ENCODE results near the gene U2AF2.
A peak's percentile ranks its signal among the peaks of the same experiment; 100 is the strongest.

The U2AF2 gene

DNA sequence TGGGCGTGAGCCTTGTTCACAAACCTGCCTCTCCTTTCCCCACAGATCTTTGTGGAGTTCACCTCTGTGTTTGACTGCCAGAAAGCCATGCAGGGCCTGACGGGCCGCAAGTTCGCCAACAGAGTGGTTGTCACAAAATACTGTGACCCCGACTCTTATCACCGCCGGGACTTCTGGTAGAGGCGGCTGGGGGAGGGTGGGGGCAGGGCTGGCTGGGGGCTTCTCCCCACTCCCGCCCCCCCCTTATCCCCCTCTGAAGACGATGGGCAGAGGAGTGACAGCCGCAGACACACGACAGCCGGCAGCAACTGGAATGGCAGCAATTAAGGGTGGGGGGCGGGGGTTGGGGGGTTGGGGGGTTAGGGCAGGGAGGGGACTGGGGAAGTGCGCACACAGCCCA is 19.1 kb downstream of the U2AF2 start:
- DNase-seq, result no peak

DNA sequence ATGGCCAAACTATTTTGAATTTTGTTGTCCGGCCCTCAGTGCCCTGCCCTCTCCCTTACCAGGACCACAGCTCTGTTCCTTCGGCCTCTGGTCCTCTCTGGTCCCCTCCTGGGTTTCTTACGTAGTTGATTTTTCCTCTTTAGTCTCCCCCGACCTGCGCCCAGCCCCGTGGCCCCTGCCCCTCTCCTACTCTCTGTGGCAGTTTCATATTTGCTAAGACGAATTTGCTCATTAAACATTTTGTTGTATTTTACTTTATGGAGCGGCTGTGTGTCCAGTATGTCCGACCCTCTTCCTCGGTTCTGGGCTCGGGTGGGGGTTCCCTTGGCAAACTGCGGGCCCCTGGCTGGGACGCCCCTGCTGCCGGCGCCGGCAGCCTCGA is 19.6 kb downstream of the U2AF2 start:
- no peak for DNase-seq

DNA sequence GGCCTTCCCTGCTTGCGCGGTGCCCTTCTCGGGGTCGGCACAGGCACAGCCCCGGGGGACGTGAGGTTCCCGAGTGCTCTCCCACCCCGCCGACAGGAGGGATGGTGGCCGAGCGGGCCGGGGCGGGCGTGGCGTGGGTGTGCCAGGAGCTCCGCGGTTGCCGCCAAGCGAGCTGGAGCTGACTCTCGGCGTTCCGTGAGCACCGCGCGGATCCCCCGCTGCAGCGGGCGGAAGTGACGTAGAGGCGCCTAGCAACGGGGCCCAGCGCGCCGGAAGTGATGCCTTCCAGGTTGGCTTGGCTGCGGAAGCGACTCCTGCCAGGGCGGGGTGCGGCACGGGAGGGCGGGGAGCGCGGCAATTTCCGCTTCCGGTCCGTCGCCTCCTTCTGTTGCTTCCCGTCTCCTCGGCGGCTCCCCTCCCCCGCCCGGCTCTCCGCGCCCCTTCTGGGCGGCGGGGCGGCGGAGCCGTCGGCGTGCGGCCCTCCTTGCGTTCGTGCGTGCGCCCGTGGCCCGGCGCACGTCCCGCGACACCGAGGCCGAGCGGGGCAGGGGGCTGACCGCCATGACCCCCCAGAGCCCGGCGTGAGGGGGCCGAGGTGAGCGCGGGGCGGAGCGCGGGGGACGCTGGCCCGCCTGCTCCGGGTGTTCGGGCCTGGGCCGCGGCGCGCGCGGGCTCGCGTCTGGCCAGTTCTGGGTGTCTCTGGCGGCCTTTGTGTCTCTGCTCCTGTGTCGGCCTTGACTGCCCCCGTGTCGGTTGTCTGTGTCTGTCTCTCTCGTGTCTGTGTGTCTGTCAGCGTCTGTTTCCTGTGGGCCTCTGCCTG is 20.2 kb downstream of the U2AF2 start, which contains the start of gene EPN1:
Gene EPN1 (plus strand): TSS at position 386 of the 820 bp plus-strand sequence. CDS start 3,402 bp downstream, outside the sequence.
- peak; percentile 67 to 97 (median 92) for DNase-seq

DNA sequence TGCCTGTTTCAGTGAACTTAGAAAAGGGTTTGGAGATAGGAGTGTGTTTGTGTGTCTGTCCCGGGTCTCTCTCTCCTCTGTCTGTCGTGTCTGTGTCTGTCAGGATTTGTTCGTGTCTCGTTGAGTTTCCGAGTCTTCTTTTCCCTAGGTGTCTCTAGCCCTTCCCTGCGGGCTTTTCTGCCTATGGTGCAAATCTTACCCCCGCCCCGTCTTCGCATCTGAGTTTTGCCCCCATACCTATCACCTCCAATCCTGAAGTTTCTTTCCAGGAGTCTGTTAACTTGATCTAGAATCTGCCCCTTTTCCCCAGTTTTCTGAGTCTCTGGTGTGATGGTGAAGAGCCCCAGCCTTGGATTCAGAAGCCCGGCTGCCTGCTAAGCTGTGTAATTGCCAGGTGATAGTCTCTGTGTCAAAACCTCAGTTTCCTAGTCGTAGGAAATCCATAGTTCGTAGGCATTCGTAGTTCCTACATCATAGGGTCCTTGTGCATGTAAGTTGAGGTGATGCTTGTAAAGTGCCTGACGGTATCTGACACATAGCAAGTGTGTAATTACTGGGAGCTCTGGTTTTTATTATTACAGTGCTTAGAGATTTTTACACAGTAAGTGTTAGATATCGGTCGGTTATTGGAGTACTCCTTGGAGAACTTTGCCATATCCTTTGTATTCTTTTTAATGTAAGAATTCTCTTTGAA is 21.0 kb downstream of the U2AF2 start:
- no peak for DNase-seq

DNA sequence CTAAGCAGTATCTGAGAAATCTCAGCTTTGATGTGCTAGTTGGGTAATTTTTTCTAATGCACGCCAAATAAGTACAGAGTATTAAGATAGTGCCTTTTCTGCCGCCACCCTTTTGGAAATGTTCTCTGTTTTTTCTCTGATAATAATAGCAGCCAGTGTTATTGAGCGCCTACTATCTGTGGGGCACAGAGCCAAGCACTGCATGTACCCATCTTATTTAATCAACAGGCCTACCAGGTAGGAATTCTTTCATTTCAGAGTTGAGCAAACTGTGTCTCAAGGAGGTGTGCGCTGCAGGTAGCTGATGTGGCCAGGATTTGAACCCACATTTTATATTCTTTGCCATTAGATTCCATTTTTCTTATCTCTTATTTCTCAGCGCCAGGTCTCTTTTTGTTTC is 21.5 kb downstream of the U2AF2 start:
- peak in 1 of 56 donors; percentile 4 for DNase-seq

DNA sequence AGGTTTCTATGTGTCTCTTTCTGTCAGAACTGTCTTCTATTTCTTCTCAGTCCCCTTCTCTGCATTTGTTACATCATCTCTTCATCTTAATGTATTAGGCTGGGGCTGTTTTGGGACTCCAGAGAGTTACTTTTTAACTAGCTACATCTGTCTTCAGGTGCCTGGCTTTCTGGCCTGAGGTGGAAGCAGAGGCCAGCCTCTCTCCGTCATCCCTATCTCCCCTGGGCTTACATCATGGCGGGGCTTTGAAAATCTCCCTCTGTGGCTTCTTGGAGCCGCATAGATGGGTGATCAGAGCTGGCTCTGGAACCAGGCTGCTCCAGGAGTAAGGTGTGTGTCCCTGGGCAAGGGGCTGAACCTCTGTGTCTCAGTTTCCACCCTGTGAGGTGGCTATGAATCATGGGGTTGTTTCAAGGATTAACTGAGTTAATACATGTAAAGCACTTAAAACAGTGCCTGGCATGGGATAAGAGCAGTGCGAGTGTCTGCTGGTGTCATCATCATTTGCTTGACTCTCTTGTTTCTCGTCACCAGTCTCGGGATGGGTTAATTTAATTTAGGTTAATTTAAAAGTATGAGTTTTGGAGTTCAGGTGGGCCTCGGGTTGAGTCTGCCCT is 22.2 kb downstream of the U2AF2 start:
- DNase-seq, result no peak

DNA sequence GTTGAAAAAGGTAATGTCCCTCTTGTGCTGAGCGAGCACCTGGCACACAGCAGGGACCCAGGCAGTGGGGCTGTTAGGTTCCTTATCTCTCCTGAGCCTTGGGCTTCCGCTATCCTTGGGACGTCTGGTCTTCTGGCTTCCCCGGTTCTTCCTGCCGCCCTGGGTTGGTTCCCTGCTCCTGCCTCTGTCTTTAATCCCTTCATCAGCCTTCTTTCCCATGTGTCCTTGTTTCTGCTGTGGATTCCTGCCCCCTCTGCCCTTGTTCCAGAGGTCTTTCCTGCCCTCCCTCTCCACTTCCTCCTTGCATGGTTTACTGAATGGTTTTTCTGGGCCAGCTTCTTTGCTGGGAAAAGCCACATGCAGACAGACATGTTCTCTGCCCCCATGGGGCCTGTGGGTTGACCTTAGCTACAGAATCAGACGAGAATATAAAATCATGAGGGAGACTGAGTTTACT is 22.8 kb downstream of the U2AF2 start:
- no peak for DNase-seq

DNA sequence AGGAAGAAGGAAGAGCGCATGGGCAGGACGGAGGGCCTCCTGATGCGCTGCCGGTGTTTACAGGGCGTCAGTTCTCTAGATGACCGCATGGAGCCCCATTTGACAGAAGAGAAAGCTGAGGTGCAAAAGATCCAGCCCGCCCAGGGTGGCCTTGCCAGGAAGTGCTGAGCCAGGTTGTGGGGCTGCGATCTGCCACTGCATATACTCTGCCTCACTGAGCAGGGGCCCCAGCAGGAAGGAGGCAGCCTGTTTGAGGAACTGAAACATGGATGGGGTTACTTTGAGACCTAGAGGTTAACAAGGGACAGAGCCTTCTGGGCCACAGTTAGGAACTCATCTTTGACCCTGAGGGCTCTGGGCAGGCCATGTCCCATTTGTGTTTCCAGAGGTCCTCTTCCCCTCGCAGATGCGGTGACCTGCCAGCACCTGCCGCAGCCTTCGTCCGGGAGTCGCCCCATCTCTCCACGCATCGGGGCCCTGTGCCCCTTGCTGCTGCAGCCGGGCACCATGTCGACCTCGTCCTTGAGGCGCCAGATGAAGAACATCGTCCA is 23.4 kb downstream of the U2AF2 start:
- DNase-seq, result peak in 20 of 56 donors; percentile 1 to 37 (median 18)

DNA sequence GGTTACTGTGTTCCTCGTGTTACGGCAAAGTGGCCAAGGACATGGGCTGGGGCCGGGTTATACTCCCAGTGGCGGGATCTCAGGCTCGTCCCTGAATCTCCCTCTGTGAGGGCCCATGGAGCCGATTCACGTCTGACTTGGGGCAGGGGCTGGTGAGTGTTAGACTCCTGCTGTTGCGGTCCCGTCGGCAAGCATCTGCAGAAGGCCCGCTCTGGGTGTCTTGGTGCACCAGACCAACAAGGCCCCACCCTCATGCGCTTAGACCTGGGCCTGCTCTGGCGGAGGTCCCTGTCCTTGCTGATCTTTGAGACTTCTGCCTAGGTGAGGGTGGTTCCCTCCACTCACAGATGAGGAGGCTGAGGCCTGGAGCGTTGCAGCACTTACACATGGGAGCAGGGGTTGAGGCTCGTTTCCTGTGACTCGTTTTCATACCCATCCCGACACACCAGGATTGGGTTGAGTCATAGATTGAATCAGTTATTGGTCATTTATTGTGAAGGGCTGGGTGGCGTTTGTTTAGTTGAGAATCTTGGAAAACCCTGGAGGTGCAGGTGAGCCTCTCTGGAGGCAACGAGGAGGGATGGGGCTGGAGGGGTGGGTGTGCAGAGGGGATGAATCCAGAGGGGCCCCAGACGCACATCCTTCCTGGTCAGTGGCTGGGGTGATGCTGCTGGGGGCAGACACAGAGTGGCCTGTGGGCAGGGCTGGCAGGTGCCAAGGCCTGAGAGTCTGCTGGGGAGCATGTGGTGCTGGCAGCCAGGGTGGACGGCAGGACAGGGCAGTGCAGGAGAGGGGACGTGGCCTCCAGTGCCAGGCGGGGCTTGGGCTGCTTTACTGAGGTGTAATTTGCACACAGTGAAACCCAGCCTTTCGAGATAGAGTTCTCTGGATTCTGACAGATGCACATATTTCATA is 24.8 kb downstream of the U2AF2 start:
- DNase-seq, result no peak

DNA sequence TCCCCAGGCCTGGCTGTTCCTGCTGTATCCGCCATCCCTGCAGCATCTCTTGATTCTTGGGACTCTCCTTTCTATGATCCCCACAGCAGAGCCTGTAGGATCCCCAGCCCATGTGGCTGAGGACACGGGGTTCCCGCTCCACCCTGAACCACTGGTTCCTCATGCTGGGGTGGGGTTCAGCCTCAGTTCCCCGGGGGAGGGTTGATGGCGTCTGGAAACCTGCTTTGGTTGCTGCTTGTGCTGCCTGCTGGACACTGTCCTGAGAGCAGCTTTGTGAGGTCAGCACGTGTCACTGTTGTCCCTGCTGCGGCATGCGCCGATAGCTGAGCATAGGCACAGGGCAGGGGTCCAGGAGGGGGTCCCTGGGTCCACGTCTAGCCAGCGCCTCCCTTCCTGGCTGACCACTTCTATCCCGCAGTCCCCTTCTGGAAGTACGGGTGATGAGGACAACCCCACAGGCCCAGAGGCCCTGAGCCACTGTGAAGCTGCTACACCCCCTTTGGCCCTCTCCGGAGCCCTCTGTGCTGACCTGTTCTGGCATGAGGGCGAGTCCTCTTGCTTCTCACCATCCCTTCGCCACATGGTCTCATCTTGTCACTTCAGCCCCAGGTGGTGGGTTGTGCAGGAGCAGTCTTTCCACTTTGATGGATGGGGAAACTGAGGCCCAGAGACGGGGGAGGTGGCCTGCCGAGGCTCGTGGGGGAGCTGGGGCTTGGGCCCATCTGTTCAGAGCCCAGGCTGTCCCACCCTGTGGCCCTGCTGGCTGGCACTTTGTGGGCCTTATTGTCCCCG is 25.7 kb downstream of the U2AF2 start:
- no peak for DNase-seq

DNA sequence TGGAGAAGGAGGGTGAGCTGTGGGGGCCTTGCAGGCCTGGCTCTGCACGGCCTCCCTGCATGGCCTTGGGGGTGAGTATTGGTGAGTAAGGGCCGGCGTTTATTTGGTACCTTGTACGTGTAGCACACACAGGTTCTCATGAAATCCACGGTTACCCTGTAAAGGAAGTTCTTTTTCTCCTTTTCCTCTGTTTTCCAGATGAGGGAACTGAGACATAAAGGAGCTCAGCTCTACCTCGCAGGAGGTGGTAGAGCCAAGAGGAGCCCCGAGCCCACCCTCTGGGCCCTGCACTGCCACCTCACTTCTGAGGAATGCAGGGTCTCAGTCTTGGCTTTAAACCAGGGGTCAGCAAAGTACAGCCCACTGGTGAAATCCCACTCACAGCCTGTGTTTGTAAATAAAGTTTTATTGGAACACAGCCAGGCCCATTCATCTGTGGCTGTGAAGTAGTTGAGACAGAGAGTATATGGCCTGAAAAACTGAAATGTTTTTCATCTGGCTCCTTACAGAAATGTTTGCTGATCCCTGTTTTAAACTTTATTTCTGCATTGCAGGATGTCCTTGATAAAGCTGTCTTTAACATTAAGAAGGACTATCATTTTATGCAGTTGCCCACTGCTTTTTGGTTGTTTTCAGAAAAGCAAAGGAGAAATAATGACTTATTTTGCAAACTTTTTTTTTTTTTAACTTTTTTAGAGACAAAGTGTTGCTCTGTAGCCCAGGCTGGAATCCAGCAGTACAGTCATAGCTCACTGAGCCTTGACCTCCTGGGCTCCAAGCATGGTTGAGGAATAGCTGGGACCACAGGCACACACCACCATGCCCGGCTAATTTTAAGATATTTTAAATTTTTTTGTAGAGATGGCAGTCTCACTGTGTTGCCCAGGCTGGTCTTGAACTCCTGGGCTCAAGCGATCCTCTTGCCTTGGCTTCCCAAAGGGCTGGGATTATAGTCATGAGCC is 26.6 kb downstream of the U2AF2 start:
- no peak for DNase-seq

DNA sequence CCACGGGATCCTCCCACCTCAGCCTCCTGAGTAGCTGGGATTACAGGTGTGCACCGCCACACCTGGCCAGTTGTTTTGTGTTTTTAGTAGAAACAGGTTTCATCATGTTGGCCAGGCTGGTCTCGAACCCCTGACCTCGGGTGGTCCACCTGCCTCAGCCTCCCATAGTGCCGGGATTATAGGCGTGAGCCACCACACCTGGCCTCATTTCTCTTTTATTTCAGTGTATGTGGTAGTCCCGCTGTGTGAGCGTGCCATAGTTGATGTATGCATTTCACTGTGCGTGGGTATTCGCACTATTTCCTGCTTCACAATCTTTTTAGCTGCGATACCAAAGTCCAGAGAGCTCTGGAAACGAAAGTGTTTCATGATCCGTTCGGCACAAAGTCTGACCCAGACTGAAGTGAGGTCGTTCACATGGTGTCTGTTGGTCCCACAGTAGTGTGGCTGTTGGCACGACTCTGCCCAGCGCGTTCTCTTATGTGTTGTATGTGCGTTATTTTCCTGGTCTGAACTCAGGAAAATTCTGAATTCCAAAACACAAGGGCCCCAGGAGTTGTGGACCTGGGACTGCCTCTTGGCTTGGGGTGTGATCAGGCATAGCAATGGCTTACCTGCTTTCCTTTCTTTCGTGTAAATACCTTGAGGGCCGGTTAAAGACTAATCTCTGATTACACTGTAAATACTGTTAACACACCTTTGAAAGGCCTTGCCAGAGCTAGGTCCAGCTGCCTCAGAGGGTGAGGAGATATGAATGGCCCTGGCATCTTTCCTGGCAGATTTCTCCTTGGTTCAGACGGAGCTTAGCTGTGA is 28.8 kb downstream of the U2AF2 start:
- DNase-seq, result no peak

DNA sequence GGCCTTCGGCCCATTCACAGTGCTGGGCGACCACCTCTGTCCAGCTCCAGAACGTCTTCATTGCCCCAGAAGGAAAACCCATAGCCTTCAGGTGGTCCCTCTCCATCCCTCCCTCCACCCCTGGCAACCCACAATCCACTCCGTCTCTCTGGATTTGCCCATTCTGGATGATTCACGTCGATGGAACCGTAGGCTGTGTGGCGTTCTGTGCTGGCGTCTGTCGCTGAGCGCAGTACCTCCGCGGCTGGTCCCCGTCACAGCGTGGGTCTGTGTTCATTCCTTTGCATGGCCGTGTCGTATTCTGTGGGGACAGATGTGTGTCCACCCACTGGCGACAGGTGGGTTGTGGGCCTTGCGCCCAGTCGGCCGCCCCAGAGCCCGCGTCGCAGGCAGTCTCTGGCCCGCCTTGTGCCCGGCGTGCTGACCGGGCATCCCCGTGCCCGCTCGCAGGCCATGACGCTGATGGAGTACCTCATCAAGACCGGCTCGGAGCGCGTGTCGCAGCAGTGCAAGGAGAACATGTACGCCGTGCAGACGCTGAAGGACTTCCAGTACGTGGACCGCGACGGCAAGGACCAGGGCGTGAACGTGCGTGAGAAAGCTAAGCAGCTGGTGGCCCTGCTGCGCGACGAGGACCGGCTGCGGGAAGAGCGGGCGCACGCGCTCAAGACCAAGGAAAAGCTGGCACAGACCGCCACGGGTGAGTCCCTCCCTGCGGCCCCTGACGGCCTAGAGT is 30.3 kb downstream of the U2AF2 start:
- no peak for DNase-seq

DNA sequence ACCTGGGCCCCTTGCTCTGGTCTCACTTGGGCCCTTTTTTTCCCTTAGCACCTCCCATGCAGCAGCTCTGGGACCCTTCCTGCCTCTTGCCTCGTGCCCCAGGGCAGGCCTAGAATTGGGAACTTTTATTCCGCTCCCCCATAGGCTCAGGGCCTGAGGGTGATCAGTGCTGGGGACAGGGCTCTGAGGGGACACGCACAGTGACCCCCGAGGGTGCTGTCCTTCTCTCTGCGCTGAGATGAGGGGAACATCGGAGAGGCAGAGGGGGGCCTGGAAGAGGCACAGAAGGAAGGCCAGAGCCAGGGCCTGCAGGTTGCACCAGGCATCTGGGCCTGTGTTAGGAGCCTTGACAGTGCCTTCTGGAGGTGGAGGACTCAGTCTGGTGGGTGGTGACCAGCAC is 30.9 kb downstream of the U2AF2 start:
- no peak for DNase-seq

DNA sequence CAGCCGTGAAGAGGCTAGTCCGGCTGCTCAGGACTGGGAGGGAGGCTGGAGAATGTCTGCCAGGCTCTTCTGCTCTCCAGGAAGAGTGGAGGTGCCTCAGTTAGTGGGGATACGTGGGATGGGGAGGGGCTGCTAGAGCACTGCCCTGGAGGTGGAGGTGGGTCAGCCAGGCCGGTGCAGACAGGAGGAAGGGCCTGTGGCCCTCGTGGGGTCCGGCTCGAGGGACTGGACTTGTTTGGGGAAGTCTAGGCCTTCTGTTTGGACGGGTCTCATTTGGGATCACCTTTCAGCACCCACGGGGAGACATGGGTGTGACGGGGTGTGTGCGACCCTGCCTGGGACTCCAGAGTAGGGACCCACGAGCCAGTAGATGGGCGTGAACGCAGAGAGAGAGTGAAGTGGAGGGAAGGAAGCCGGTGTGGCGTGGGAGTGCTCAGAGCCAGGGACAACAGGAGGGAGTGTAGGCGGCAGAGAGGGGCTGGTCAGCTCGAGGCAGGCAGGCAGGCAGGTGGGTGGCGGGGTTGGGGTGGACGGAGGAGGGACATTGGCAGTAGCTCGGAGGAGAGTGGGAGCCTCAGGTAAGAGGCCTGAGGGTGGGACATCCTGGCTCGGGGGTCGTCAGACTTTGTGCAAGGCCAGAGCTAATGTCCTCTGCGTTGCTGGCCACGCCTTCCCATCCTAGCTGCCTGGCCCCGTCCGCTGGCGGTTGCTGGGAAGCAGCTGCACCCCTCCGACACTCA is 31.6 kb downstream of the U2AF2 start:
- DNase-seq, result no peak
